Glutamatergic neuron (in vitro differentiated cells): ENCODE measurements around the gene PPTC7. TPM values are rescaled to one million over a fixed set of nuclear protein-coding genes. Genes with fewer than 3 reads are reported as not detected.
"Not testable (repeated sequence)": the region's sequence is repeated elsewhere in the genome, so short reads cannot be mapped to it uniquely, and the experiment has no call there.

Experiments
- DNase-seq: peaks from one replicate; pipeline ENCODE4 v3.0.0; 2022
- H3K27ac Mint-ChIP-seq: one replicate; pipeline ENCODE4 v1.8.0; 2020; ENCODE audit warnings: mild to moderate bottlenecking, mixed read lengths, inconsistent platforms; ENCODE audit not compliant: unreplicated experiment
- H3K27me3 Mint-ChIP-seq: one replicate; pipeline ENCODE4 v1.8.0; 2020; ENCODE audit warnings: mild to moderate bottlenecking, moderate library complexity, mixed read lengths, inconsistent platforms; ENCODE audit not compliant: unreplicated experiment
- H3K36me3 Mint-ChIP-seq: one replicate; pipeline ENCODE4 v1.8.0; 2020; ENCODE audit warnings: mild to moderate bottlenecking, mixed read lengths, inconsistent platforms; ENCODE audit not compliant: unreplicated experiment
- H3K4me1 Mint-ChIP-seq: one replicate; pipeline ENCODE4 v1.8.0; 2020; ENCODE audit warnings: mild to moderate bottlenecking, low read depth, mixed read lengths, inconsistent platforms; ENCODE audit not compliant: unreplicated experiment
- H3K4me3 Mint-ChIP-seq: one replicate; pipeline ENCODE4 v1.8.0; 2020; ENCODE audit warnings: mild to moderate bottlenecking, mixed read lengths, inconsistent platforms; ENCODE audit not compliant: unreplicated experiment
- H3K9me3 Mint-ChIP-seq: one replicate; pipeline ENCODE4 v1.8.0; 2020; ENCODE audit warnings: mild to moderate bottlenecking, moderate library complexity, mixed read lengths, inconsistent platforms; ENCODE audit not compliant: unreplicated experiment
- CTCF ChIP-seq: fragments of 200-600 bp; sonication (generic); IDR thresholded peaks from one replicate; pipeline ENCODE4 v1.5.0; 2021; ENCODE audit not compliant: partially characterized antibody, unreplicated experiment
- total RNA-seq: library from RNA; stranded (reverse); fragmentation: NEBNext Ultra II Directional; extraction: Animal tissue kit (Norgen Biotek cat#: 25700); gene quantifications from one replicate; pipeline ENCODE4 v1.2.1, GENCODE V29; 2021; ENCODE audit not compliant: unreplicated experiment

The PPTC7 gene
- total RNA-seq, 1 donor from 2014 or later: 11.4 TPM

GRCh38 chr12:110560048-110560447, 23.1 kb downstream of the PPTC7 start:
- no peaks in the 10 kb centered on the region for H3K27me3 Mint-ChIP-seq
- H3K36me3 Mint-ChIP-seq: no peaks in the 10 kb centered on the region
- H3K27ac Mint-ChIP-seq: no peak overlapping the region
- peaks cover 9% of the 10 kb centered on the region for H3K4me1 Mint-ChIP-seq
- H3K9me3 Mint-ChIP-seq: no peaks in the 10 kb centered on the region
- H3K4me3 Mint-ChIP-seq: no peak overlapping the region
- TF ChIP-seq CTCF: no peak
- no peak for DNase-seq

GRCh38 chr12:110558945-110559344, 24.2 kb downstream of the PPTC7 start:
- H3K27me3 Mint-ChIP-seq, H3K4me1 Mint-ChIP-seq, DNase-seq, H3K9me3 Mint-ChIP-seq, H3K36me3 Mint-ChIP-seq, H3K4me3 Mint-ChIP-seq, H3K27ac Mint-ChIP-seq: not testable (repeated sequence)

GRCh38 chr12:110557300-110557699, 25.8 kb downstream of the PPTC7 start:
- H3K9me3 Mint-ChIP-seq: peaks cover under 1% of the 10 kb centered on the region
- no peaks in the 10 kb centered on the region for H3K36me3 Mint-ChIP-seq
- no peaks in the 10 kb centered on the region for H3K27me3 Mint-ChIP-seq
- H3K4me3 Mint-ChIP-seq: no peak overlapping the region
- no peak for TF ChIP-seq CTCF
- peaks cover 7% of the 10 kb centered on the region for H3K4me1 Mint-ChIP-seq
- no peak overlapping the region for H3K27ac Mint-ChIP-seq
- no peak for DNase-seq

- Mint-ChIP-seq H3K4me3 (no peak overlapping the region), H3K27ac (no peak overlapping the region), H3K27me3 (no peaks in the 10 kb centered on the region), H3K36me3 (no peaks in the 10 kb centered on the region), H3K9me3 (peaks cover 1% of the 10 kb centered on the region), H3K4me1 (peaks cover 7% of the 10 kb centered on the region)
- no peak for TF ChIP-seq CTCF
- no peak for DNase-seq
These were observed 26.4 kb downstream of the PPTC7 start for GRCh38 chr12:110556705-110557104.

- Mint-ChIP-seq H3K9me3 (peaks cover 1% of the 10 kb centered on the region), H3K36me3 (no peaks in the 10 kb centered on the region), H3K27me3 (no peaks in the 10 kb centered on the region), H3K27ac (no peak overlapping the region), H3K4me3 (no peak overlapping the region), H3K4me1 (peaks cover 5% of the 10 kb centered on the region)
- no peak for DNase-seq
- TF ChIP-seq CTCF: no peak
These were observed 27.3 kb downstream of the PPTC7 start for GRCh38 chr12:110555577-110556406.
